ENCODE measurements around the gene GAS7.

GAS7 gene

GRCh38 chr17:9862949-9863348 lies 335.5 kb downstream of the GAS7 start:
- WGBS, 2 experiments (ENCODE audit: insufficient coverage in 2 of 2) = 80 to 100% methylated on average over 2 to 3 of the region's 4 CpGs

GRCh38 chr17:9862220-9862619 lies 336.2 kb downstream of the GAS7 start:
- Histone ChIP-seq H3K4me1 (ENCODE audit: control insufficient read depth, insufficient read depth, low read length, poor library complexity, severe bottlenecking) (no peaks in the 10 kb centered on the region), H3K36me3 (ENCODE audit: control insufficient read depth, insufficient read depth, low read length) (no peaks in the 10 kb centered on the region), H3K27ac (ENCODE audit: low read depth, low read length, severe bottlenecking) (no peak overlapping the region), H3K9me3 (ENCODE audit: control insufficient read depth, low read length) (peaks cover 5% of the 10 kb centered on the region), H3K4me3 (ENCODE audit: extremely low read depth, insufficient read depth, low read length, poor library complexity, severe bottlenecking) (no peak overlapping the region)
- WGBS, 2 experiments (ENCODE audit: insufficient coverage in 2 of 2) = no CpG with 5 or more reads among the region's 1 CpG

More at GRCh38 chr17:9862949-9863348, 335.5 kb downstream of the GAS7 start:
- Histone ChIP-seq H3K4me1 (ENCODE audit: control insufficient read depth, insufficient read depth, low read length, poor library complexity, severe bottlenecking) (no peaks in the 10 kb centered on the region), H3K4me3 (ENCODE audit: extremely low read depth, insufficient read depth, low read length, poor library complexity, severe bottlenecking) (no peak overlapping the region), H3K27ac (ENCODE audit: low read depth, low read length, severe bottlenecking) (no peak overlapping the region), H3K36me3 (ENCODE audit: control insufficient read depth, insufficient read depth, low read length) (no peaks in the 10 kb centered on the region), H3K9me3 (ENCODE audit: control insufficient read depth, low read length) (peaks cover 5% of the 10 kb centered on the region)

GRCh38 chr17:9860851-9861250 lies 337.6 kb downstream of the GAS7 start:
- Histone ChIP-seq H3K9me3 (ENCODE audit: control insufficient read depth, low read length) (peaks cover 5% of the 10 kb centered on the region), H3K4me1 (ENCODE audit: control insufficient read depth, insufficient read depth, low read length, poor library complexity, severe bottlenecking) (no peaks in the 10 kb centered on the region), H3K4me3 (ENCODE audit: extremely low read depth, insufficient read depth, low read length, poor library complexity, severe bottlenecking) (no peak overlapping the region), H3K27ac (ENCODE audit: low read depth, low read length, severe bottlenecking) (no peak overlapping the region), H3K36me3 (ENCODE audit: control insufficient read depth, insufficient read depth, low read length) (no peaks in the 10 kb centered on the region)
- 75 to 90% methylated on average over 2 to 4 of the region's 7 CpGs for WGBS, 2 experiments (ENCODE audit: insufficient coverage in 2 of 2)
